ENCODE results near the gene SHROOM2.
A peak's percentile ranks its signal among the peaks of the same experiment; 100 is the strongest.

The SHROOM2 gene

DNA sequence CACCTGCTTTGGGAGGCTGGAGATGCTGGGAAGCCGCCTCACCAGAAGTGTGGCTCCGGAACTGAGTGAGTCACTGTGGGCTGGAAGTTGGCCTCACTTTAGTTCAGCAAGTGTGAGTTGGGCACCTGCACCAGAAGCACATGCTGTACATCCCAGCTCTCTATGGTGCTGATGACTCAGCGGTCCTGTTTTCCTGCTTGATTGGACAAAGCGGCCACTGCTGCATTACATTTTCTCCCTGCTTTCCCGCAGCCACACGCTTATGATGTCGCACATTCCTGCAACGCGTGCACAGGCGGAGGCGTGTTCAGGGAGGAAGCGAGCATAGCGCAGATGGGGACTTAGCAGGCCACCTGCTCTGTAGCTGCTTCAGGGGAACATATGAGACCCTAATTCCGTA lies 154.2 kb downstream of the SHROOM2 start:
- no peak for DNase-seq (ENCODE audit: low read depth in 3 of 3)

DNA sequence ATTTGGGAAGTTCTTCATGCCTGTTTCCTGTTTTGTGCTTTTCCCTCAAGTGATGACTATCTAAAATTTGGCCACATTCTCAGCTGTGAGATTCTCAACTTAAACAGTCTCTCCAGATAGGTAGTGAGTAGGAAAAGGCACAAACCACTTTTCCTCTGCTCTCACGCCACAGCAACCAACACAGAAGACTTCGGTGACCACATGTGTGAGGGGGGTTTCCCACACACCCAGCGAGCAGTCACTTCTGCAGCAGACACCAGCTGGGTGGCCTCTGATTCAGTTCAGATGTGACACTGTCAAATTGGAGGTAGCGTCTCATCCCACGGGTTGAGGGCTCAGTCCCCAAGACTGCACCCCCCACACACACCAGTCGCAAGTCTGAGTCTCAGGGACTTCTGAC lies 155.9 kb downstream of the SHROOM2 start:
- peak; percentile 26 to 75 (median 46) for DNase-seq (ENCODE audit: low read depth in 3 of 3)

DNA sequence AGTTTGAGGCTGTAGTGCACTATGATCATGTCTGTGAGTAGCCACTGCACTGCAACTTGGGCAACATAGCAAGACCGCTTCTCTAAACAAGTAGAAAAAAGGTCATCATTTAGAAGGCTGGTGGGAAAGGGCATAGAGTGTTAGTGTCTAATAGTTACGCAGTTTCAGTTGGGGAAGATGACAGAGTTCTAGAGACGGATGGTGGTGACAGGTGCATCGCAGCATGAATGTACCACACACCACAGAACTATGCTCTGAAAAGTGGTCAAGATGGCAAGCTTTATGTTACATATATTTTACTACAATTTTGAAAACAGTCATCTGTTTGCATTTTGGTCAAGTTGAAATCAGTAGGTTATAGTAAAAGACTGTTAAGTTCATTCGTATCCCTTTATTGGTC lies 157.2 kb downstream of the SHROOM2 start:
- DNase-seq (ENCODE audit: low read depth in 3 of 3), result no peak

DNA sequence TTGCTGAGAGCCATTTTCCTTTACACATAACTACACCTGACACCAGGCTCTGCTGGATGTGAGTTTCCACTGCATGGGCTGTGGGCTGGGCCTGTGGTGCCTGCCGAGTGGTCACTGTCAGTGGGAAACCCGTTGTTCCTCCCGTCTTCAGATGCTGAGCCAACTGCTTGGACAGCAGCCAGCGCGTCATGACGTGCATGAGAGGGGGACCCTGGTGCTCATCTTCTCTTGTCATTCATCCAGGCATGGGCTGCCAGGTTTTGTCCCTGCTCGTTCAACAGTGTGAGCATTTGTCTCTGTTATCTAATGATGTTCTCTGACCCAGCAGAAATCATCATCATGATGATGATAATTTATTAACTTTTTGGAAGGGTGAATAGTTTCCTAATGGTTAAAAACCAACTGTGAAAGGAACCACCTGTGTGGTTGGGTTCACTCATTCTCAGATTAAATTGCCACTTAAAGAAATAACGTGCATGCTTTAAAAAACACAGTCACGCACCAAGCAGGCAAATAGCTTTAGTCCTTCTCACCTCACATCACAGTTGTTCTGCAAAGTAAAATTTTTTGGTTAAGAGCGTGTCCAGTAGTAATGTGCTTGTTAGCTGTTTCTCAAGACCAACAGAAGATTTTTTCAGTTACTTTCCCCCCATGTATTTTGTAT lies 161.0 kb downstream of the SHROOM2 start:
- DNase-seq (ENCODE audit: low read depth in 3 of 3), result no peak

DNA sequence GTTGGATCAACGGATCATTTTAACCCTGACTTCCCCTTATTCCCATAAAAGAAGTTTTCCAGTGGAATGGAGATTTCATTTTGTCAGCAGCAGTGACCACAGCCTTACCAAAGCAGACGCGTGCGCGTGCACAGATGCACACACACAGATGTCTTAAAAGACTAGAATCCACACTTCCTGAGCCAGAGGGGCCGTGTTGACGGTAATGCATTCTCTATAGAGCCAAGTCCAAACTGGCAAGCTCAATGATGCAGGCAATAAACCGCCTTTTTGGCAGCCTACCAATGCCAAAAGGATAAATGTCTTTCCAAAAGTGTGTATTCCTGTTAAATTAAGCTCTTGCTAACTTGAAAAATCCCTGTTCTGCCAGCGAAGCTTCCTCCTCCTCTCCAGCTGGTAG lies 162.2 kb downstream of the SHROOM2 start:
- no peak for DNase-seq (ENCODE audit: low read depth in 3 of 3)

DNA sequence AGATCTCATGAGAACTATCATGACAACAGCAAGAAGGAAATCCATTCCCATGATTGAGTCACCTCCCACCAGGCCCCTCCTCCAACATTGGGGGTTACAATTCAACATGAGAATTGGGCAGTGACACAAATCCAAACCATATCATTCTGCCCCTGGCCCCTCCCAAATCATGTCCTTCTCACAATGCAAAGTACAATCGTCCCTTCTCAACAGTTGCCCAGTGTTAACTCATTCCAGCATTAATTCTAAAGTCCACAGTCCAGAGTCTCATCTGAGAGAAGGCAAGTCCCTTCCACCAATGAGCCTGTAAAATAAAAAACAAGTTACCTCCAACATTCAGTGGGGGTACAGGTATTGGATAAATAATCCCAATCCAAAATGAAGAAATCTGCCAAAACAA lies 166.1 kb downstream of the SHROOM2 start:
- DNase-seq (ENCODE audit: low read depth in 3 of 3), result no peak

DNA sequence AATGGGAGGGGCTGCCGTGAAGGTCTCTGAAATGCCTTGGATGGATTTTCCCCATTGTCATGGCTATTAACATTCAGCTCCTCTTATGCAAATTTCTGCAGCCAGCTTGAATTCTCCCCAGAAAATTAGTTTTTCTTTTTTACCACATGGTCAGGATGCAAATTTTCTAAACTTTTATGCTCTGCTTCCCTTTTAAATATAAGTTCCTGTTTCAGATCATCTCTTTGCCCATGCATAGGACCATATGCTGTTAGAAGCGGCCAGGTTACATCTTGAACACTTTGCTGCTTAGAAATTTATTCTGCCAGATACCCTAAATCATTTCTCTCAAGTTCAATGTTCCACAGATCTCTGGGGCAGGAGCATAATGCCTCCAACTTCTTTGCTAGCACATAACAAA lies 167.2 kb downstream of the SHROOM2 start:
- DNase-seq (ENCODE audit: low read depth in 3 of 3), result no peak

DNA sequence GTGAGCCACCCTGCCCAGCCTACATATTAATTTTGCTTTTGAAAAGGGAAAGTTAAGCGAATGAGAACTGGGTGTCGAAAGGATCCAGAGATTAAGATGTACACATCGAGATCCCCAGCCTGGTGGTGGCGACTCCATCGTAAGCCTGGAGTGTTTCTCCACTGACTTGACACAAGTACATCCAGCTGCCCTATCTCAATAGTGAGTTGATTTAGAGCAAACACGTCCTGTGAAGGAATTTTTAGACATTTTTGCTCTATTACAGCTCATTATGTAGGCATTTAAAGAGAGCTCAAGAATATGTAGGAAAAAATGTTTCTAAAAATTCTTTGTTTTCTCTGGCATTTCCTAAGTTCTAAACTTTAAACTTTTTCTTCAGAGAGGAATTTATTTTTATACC lies 169.3 kb downstream of the SHROOM2 start:
- no peak for DNase-seq (ENCODE audit: low read depth in 3 of 3)

DNA sequence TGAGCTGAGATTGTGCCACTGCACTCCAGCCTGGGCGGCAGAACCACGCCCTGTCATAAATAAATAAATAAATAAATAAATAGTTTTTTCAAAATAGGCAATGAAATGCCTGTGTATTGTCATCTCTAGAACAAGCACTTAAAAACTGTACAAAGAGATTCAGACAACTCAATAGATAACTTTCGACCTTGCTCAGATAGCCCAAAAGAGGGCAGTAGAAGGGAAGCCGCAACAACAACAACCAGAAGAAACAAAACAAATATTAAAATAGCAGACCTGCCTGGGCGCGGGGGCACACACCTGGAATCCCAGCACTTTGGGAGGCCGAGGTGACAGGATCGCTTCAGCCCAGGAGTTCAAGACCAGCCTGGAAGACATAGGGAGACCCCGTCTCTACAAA lies 171.5 kb downstream of the SHROOM2 start:
- DNase-seq (ENCODE audit: low read depth in 3 of 3), result no peak

DNA sequence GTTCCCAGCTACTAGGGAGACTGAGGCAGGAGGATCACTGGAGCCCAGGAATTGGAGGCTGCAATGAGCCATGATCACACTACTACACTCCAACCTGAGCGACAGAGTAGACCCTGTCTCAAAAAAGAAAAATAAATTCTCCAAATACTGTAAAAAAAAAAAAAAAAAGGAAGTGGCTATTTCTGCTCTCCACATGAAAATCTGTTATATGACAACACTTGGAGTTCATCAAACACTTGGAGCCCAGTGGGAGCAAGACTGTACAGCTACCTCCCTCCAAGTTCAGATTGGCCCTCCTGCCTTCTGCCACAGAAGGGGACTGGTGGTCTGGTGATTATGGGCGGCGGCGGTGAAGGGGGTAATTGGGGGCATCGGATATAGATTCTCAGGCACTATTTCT lies 172.0 kb downstream of the SHROOM2 start:
- no peak for DNase-seq (ENCODE audit: low read depth in 3 of 3)

DNA sequence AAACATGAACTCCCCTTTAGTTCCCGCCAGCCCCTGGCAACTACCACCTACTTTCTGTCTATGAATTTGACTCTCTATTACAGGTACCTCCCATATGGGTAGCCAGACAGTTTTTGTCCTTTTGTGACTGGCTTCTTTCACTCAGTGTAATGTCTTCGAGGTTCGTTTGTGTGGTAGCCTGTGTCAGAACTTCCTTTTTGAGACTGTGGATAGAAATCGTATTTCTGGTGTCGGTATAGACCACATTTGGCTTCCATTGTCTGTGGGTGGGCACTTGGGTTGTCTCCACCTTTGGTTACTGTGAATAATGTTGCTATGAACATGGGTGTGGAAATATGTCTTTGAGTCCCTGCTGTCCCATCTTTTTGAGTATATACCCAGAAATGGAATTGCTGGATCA lies 175.5 kb downstream of the SHROOM2 start:
- DNase-seq (ENCODE audit: low read depth in 3 of 3), result no peak

DNA sequence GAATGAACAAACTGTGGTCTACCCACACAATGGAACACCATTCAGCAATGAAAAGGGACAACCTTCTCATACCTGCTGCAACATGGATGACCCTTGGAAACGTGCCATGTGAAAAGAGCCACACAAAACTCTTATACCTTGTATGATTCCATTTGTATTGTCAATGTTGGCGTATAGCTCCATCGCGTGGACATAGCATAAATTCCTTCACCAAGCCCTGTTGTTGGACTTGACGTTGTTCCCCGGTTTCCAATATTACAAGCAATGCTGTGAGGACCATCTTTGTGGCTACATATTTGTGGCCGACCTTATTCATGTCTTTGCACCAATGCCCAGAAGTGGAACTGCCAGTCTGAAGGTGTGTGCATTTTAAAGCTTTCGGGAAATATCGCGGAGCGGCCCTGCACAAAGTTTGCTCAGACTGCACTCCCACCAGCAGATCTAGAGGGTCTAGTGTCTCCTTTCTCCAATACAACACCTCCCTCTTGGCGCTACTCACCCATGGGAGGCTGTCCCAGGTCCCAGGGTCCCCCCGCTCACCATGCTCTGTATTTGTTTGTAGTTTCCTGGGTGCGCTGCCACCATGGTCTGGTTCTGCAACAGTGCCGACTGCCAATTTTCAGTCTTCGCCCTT lies 180.7 kb downstream of the SHROOM2 start, which contains the start of gene CLDN34:
TSS of gene CLDN34 (plus strand) at position 584 of the 634 bp plus-strand sequence. CDS start at position 584, 0 bp downstream.
- DNase-seq (ENCODE audit: low read depth in 3 of 3), result no peak

DNA sequence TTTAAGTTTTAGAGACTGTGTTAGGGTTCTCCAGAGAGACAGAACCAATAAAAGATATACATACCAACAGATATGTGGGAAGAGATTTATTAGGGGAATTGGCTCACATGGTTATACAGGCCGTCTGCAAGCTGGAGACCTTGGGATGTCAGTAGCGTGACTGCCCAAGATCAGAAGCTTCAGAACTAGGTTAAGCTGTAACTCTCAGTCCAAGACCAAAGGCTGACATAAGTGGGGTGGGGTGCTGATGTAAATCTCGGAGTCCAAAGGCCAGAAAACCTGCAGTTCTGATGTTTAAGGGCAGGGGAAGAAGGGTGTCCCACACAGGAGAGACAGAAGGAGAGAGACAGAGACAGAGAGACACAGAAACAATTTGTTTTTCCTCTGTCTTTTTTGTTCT lies 191.4 kb downstream of the SHROOM2 start:
- no peak for DNase-seq (ENCODE audit: low read depth in 3 of 3)

DNA sequence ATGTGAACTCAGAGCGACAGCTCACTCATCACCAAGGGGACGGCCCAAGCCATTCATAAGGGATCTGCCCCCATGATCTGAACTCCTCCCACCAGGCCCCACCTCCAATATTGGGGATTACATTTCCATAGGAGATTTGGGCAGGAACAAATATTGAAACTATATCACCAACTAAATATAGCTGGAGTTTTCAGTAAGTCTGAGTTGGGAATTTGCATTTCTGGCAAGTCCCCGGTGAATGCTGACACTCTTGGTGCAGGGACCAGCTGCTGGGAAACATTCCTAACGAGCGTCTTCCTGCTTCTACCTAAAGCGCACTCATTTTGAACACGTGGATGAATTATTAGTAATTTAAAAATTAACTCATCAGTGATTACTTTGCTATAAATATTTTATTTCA lies 194.2 kb downstream of the SHROOM2 start:
- no peak for DNase-seq (ENCODE audit: low read depth in 3 of 3)

DNA sequence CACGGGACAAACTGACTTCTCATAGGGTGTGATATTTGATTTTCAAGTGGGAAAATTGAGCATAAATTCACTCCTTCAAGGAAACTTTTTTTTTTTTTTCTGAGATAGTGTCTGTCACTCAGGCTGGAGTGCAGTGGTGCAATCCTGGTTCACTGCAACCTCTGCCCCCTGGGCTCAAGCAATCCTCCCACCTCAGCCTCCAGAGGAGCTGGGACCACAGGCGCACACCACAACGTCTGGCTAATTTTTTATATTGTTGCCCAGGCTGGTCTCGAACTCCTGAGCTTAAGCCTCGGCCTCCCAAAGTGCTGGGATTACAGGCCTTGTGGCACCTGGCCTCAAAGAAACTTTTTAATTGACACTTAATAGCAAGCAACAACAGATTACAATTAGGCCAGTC lies 194.7 kb downstream of the SHROOM2 start:
- no peak for DNase-seq (ENCODE audit: low read depth in 3 of 3)

DNA sequence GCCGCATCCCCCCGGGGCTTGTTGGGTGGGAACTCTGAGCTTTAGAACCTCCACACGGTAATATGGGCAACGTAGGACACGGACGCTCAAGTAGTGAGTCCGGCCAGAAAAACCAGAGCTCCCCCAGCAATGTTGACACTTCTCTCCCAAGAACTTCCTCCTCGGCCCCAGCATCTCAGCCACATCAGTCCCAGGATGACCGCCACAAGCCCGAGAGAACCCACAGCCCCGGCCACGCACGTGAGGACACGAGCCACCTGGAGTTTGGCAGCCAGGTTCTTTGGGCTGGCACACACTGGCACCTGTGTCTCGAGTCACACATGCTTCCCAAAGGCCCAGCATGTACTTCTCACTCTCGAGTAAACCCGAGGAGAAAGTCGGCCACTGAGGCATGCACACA lies 197.2 kb downstream of the SHROOM2 start:
- DNase-seq (ENCODE audit: low read depth in 3 of 3), result no peak

DNA sequence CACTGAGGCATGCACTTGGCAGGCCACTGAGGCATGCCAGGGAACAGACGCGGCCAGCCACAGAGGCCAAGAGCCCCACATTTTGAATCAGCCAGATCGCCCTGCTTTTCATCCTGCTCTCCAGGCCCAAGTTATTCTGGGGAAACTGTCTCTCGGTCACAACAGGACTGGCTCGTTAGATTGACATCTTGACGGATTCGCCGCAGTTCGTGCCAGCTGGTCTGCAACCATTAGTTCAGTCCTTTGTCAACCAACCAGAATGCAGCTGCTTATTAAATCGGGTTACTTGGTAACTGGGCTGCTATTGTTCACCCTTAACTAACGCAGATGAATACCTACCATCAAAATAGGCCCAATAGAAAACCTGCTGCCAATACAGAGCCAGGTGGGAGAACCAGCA lies 197.6 kb downstream of the SHROOM2 start:
- DNase-seq (ENCODE audit: low read depth in 3 of 3), result no peak

DNA sequence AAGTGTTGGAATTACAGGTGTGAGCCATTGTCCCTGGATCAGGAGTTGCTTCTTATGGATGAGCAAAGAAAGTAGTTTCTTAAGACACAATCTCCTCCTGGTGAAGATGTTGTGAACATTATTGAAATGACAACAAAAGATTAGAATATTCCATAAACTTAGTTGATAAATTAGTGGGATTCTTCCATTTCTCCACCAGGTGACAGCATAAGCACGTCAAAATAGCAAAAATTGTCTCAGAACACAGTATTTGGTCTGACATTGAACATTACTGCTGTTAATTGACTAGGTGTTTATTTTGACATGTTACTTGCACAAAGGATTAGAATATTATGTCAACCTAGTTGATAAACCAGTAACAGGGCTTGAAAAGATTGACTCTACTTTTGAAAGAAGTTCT lies 202.5 kb downstream of the SHROOM2 start:
- DNase-seq (ENCODE audit: low read depth in 3 of 3), result no peak

DNA sequence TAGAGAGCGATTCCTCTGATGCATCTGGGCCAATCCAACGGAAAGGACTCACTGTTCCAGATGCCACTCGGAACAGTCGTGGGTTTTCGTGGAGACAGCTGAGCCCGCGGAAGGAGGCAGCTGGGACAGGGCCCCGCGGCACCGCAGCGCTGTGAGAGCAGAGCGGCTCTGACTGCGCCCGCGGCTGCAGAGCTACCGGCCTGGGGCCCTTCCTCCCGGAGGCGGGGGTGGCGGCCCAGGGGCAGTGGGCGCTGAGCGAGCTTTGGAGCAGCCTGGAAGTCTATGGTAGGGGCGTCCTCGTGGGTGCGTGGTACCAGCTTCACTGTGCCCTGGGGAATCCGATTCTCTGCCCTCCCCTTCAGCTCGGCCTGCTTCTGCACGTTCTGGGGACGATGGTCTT lies 205.8 kb downstream of the SHROOM2 start:
- no peak for DNase-seq (ENCODE audit: low read depth in 3 of 3)

DNA sequence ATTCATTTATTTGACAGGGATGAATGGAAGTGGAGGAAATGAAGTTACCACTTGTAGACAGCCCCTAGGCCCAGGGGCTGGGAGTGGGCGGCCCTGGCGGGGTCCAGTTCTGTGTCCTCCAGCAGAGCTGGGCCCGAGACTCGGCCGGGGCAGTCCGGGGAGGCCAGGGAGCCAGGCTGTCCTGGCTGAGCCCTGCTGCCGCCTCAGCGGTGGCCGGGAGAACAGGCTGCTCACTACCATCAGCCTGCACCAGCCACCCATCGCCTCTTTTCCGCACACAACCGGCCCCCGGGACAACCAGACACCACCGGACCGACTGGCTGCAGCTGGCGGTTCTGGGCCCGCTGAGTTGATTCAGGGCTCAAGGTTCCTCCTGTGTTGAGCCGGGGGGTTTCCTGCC lies 206.5 kb downstream of the SHROOM2 start:
- no peak for DNase-seq (ENCODE audit: low read depth in 3 of 3)

DNA sequence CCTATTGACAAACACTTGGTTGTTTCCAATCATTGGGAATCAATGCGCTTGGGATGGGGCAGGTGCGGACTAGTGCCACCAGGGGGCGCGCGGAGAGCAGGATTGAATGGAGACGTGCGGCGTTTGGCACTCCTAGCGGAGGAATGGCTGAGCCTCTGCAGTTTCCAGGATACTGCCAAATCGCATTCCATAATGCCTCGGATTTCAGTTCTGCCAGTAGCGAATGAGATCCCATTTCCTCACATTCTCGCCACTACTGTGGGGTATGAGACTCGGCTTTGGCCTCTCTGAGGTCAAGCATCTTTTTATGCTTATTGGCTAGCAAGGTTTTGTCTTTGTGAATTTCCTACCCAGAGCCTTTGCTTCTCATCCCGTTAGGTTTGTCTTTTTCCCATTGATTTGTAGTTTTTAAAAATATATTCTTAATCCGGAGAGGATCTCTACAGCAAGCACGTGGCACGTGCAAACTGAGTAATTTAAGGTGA lies 209.7 kb downstream of the SHROOM2 start:
- DNase-seq (ENCODE audit: low read depth in 3 of 3), result peak; percentile 35 to 62 (median 46)

DNA sequence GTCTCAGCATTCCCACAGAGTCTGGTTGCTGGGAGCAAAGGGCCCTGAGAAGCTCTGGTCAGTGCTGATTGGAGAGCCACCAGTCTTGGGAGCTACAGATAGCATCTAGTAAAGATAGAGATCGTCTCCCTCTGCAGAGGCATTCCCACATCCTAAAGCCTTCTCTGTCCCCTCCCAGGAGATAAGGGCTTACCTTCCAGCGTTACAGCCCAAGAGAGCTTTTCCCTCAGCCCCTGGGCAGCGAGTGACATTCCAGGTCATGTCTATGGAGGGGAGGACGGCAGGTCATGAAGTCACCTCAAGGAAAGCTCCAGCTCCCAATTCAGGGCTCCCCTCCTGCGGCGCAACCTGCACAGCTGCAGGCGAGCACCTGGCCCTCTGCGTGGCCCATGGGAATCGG lies 210.8 kb downstream of the SHROOM2 start:
- no peak for DNase-seq (ENCODE audit: low read depth in 3 of 3)

DNA sequence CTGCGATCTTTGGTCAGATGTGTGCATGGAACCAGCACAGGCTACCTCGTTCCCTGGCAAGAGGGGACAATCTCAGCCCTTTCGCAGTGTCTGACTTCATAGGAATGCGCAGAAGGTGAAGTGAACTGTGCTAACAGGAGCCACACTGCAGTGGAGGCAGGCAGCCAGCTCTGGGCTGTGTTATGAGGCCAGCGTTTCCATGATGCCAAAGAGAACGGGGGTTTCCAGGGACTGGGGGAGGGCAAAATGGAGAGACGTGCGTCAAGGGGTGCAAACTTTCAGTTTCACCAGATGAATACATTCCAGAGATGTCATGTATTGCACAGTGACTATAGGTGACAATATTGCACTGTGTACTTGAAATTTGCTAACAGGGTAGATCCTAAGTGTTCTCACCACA lies 211.3 kb downstream of the SHROOM2 start:
- DNase-seq (ENCODE audit: low read depth in 3 of 3), result peak; percentile 28 to 64 (median 38)

Measured in stimulated activated CD4-positive, alpha-beta T cell treated with anti-CD3 and anti-CD28 coated beads, TNF-alpha, amount 100 ng/mL, for 24 hours (primary cell).